ENCODE measurements around the gene GRIN1.

The GRIN1 gene

DNA sequence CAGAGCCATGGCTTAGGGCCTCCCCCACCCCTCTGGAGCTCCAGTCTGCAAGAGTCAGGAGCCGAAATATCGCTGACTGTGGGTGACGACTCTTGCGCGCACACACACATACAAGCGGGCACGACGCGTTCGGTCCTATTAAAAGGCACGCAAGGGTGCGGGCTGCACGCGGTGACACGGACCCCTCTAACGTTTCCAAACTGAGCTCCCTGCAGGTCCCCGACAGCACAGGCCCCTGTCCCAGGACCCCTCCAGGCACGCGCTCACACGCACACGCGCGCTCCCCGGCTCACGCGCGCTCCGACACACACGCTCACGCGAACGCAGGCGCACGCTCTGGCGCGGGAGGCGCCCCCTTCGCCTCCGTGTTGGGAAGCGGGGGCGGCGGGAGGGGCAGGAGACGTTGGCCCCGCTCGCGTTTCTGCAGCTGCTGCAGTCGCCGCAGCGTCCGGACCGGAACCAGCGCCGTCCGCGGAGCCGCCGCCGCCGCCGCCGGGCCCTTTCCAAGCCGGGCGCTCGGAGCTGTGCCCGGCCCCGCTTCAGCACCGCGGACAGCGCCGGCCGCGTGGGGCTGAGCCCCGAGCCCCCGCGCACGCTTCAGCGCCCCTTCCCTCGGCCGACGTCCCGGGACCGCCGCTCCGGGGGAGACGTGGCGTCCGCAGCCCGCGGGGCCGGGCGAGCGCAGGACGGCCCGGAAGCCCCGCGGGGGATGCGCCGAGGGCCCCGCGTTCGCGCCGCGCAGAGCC is at the start of gene GRIN1:
Gene GRIN1, plus strand, starts transcription at position 433 of the 746 bp plus-strand sequence. CDS start 333 bp downstream, outside the sequence.
- no peak for DNase-seq

DNA sequence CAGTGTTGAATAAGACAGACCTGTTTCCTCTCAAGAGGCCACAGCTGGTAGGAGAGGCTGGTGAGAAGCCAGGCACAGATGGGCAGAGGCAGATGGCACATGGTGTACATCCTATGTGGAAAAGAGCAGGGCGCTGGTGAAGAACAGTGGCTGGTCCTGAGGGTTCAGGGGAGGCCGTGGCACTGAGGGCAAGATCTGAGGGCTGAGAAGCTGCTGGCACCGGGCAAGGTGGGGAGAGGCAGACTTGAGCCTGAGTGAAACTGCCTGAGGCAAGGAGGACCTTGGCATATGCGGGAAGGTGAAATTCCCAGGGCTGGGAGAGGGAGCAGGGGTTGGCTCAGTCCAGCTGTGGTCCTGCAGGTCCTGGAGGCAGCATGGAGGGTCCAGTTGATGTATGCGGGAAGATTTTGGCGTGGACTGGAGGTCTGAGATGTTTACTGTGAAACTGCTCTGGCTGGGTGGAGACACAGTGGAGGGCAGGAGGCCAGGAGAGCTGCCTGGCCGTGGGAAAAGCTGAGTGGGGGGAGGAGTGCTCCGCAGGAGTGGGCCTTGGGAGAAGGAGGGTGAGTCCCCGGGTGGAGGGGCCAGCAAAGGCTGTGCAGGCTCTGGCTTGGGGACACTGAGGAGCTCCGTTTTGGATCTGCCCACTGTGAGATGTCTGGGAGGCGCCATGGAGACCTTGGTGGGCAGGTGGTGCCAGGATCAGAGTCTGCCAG is 49.6 kb upstream of the GRIN1 start:
- no peak for DNase-seq

DNA sequence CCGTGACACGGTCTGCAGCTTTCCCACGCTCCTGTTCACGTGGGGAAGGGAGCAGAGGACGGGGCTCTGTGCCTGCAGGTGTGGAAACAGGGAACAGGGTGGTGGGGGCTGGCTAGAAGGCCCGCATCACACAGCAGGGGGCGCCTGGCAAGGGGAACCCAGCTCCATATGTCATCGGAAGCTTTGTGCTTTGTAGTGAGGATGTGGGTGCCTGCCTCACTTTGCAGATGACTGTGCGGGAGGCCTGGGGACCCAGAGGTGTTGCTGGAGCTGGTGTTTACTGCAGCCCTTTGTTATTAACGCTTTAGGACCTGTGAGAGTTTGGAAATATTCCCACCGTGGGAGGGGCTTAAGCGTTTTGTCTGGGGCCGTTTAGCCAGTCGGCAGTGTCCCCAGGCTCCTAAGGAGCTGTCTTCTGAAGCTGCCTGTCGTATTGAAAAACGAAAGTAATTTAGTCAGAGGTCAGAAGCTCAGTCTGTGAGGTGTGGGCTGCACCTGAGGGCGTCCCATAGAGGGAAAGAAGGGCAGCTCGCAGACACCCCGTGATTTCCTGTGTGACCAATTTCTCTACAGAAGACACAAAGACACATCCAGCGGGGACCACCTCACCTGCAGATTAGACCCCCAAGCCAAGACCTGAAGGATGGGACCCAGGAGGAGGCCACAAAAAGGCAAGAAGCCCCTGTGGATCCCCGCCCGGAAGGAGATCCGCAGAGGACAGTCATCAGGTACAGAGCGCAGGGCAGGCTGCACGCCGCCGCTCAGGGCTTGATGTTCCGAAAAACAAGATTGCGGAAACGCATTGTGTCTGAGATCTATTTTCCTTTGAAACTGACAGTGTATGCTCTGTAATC is 43.1 kb upstream of the GRIN1 start:
- no peak for DNase-seq

DNA sequence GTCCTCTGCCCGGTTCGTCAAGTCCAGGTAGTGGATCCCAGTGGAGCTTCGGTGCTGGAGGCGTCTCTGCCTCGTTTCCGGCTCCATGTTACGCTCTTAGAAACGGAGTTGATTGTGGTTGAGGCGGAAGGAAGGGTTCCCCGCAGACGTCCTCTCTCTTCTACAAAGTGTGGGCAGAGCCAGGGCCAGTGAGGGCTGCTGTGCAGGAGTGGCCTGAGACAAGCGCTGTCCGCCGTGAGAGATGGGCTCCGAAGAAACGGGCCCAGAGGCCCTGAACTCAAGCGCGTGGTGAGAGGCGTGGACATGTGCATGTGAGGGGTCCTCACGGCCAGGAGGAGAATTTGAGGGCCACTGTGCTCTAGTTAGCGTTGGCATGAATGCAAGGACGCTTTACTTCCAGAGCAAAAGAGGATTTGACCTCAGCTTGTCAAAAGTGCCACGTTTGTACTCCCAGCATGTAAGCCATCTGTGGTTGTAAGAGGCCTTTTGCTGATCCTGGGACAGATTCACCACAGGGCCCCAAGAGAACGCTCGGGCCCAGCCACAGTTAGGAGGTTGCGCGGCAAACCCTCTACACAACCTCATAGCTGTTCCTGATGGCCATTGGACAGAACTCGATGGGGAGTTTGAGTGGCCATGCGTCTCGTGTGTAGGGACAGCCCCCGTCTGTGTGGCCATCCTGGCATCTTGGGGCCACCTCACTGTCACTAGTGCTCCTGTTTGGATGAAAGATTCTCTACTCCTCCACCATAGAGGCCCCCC is 42.0 kb upstream of the GRIN1 start:
- DNase-seq, result no peak

DNA sequence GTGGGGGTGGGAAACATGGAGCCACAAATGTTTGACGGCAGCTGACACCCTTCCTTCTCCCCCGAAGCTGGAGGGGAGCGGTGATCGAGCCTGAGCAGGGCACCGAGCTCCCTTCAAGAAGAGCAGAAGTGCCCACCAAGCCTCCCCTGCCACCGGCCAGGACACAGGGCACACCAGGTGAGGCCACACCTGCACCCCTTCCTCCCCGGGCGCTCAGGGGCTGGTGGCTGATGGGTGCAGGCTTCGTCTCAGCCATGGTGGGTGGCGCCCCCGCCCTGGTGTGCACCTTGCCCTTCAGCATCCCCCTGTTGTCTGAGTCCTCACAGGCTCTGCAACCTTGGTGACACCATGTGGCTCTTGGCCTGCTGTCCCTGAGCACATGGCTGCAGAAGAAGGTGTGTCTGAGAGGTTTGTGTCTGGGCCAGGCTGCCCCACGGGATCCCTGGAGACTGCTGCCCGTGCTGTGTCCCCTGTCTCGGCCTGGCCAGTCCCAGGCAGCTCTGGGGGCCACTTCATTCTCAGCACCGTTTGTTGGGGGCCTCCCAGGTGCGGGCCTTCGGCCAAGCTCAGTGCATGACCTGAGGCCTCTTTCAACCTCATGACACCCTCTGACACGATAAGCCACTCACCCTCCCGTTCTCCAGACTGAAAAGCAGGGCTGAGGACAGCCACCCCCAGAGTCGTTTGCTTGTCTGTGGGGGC is 41.0 kb upstream of the GRIN1 start:
- no peak for DNase-seq

DNA sequence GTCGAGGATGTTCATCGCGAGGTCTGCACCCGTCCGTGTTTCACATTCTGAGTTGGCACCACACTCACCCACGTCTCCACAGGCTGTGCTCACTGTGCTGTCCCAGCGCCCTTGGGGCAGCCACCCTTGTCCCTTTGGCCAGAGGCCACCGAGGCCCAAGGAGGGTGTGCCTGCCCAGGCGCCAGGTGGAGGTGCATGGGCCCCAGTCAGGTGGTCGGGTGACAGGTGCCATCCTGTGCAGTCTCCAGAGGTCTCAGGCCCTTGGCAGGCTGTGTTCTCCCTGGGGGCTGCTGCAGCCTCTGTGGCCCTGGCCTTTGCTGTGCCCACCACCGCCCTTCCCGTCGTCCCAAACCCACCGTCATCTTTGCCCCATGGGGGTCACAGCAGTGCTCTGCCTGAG is 39.7 kb upstream of the GRIN1 start:
- DNase-seq, result no peak

DNA sequence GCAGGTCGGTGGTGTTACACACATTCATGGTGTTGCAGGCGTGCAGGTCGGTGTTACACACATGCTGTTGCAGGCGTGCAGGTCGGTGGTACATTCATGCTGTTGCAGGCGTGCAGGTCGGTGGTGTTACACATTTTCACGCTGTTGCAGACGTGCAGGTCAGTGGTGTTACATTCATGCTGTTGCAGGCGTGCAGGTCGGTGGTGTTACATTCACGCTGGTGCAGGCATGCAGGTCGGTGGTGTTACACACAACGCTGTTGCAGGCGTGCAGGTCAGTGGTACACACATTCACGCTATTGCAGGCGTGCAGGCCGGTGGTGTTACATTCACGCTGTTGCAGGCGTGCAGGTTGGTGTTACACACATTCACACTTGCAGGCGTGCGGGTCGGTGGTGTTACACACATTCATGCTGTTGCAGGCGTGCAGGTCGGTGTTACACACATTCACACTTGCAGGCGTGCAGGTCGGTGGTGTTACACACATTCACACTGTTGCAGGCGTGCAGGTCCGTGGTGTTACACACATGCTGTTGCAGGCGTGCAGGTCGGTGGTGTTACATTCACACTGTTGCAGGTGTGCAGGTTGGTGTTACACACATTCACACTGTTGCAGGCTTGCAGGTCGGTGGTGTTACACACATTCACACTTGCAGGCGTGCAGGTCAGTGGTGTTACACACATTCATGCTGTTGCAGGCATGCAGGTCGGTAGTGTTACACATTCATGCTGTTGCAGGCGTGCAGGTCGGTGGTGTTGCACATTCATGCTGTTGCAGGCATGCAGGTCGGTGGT is 35.6 kb upstream of the GRIN1 start:
- no peak for DNase-seq

DNA sequence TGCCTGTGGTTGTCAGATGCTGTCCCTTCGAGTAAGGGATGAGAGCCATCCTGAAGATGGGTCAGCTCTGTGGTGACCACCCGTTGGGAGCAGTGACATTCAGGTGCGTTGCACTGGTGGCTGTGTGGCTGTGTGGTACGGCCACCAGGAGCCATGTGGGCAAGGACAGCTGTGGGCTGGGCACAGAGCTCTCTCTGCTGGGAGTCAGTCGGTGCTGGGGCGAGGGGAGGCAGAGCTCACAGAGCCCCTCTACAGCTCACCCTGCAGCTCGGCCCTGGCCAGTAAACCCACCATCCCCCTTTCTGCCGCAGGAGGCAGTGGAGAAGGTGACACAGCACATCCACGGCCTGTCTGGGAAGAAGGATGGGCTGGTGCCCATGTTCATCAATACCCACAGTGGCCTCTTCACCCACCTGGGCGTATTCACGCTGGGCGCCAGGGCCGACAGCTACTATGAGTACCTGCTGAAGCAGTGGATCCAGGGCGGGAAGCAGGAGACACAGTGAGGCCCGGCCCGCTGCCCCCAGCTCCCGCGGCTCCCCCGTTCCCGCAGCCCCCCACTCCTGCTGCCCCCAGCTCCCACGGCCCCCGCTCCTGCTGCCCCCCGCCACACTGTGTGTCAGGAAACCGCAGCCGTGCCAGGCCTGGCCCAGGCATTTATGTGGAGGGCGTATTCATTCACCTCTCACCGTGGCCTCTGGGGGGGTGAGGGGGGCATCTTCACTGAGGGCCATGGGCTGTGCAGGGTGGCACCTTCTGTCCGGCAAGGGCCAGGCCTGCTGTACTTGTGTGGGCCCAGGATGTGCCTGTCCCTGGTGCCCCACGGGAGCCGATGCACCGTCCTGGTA is 32.9 kb upstream of the GRIN1 start:
- no peak for DNase-seq

DNA sequence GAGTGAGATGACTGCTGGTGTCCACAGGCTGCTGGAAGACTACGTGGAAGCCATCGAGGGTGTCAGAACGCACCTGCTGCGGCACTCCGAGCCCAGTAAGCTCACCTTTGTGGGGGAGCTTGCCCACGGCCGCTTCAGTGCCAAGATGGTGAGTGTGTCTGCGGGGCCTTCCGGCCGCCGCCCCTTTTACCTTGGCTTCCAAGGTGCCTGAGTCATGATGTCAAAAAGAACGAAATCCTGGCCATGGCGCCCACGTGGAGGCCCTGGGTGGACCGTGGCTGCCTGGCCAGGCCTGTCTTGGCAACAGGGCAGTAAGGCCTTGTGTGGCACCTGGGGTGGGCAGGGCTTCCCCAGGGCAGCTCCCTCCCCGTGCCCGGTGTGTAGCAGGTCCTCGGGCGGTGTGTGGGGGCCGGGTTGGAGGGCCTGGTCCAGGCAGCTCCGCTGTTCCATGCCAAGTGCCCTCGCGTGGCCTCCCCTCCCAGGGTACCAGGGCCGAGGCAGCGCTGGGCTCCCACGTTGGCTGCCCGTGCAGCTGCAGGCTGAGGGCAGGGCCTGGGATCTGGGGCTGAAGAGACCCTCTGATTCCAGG is 32.2 kb upstream of the GRIN1 start:
- DNase-seq, result no peak

DNA sequence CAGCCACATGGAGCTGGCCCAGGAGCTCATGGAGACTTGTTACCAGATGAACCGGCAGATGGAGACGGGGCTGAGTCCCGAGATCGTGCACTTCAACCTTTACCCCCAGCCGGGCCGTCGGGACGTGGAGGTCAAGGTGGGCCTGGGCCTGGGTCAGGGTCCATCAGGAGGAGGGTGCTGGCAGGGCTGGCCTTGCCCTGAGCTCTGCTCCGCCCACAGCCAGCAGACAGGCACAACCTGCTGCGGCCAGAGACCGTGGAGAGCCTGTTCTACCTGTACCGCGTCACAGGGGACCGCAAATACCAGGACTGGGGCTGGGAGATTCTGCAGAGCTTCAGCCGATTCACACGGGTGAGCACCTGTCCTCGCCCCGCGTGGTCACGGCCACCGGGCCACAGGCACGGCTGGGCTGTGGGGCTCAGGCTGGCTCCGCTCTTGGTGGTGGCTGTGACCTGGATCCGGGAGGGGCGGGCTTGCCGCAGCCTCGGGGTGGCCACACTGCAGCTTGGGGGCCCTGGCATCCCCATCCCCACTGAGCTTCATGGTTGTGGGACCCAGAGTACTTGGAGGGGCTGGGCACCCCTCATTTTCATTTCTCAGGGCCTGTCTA is 31.5 kb upstream of the GRIN1 start:
- no peak for DNase-seq

DNA sequence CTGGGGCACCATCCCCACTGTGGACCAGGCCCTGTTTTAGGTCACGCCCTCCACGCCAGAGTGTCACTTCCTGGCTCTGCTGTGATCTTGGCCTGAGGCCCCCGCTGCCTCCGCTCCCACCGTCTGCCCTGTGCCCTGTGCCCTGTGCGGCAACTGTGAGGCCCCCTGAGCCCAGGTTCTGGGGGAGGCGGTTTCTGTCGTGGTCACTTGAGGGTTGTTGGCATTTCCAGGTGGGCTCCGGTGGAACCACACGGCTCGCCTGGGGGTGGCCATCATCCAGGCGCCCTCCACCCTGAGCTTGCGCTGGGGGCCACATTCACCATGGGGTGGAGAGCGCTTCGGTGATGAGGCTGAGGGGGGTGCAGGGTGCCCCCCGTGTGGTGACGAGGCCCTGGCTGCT is 31.0 kb upstream of the GRIN1 start:
- DNase-seq, result no peak

DNA sequence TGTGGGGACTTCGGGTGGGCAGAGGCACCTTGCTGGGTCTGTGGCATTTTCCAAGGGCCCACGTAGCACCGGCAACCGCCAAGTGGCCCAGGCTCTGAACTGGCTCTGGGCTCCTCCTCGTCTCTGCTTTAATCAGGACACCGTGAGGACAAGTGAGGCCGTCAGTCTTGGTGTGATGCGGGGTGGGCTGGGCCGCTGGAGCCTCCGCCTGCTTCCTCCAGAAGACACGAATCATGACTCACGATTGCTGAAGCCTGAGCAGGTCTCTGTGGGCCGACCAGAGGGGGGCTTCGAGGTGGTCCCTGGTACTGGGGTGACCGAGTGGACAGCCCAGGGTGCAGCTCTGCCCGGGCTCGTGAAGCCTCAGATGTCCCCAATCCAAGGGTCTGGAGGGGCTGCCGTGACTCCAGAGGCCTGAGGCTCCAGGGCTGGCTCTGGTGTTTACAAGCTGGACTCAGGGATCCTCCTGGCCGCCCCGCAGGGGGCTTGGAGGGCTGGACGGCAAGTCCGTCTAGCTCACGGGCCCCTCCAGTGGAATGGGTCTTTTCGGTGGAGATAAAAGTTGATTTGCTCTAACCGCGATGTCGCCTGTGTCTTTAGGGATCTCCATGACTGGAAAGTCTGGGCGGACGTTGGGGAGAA is 30.2 kb upstream of the GRIN1 start:
- DNase-seq, result no peak

DNA sequence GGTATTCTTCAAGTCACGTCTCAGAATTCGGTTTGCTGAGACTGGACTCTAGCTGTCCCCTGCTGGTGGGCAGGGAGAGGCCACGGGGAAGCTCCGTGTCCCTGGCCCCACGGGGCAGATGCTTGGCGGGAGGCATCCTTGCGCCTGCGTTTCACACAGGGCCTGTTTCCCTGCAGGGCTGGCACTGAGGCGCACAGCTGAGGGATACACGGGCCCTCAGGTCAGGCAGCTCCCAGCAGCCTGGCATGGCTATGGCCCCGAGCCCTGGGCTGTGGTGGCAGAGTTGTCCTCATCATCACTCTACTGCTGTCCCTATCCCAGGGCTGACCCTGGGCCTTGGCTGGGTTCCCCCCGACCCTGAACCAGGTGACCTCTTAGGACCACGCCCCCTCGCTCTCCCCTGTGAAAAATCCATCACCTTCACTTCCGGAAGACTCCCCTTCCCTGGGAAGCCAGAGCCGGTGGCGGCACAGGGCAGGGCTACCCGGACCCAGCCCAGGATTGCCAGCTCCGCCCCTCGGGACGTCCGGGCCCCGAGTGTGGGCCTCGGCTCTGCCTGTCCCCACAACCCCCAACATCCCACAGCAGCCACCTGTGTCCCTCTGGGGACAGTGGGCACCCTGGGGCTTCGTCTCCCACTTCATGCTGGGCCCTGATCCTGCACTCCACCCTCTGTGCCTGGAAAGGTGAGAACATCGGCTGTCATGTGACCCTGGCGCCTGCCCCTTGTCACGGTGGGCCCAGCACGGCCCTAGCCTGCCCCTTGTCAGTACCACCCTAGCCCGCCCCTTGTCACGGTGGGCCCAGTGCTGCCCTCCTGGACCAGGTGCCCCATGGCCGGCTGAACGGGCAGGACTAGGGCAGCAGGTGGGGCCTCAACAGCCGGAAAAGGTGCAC is 29.5 kb upstream of the GRIN1 start:
- DNase-seq, result no peak

DNA sequence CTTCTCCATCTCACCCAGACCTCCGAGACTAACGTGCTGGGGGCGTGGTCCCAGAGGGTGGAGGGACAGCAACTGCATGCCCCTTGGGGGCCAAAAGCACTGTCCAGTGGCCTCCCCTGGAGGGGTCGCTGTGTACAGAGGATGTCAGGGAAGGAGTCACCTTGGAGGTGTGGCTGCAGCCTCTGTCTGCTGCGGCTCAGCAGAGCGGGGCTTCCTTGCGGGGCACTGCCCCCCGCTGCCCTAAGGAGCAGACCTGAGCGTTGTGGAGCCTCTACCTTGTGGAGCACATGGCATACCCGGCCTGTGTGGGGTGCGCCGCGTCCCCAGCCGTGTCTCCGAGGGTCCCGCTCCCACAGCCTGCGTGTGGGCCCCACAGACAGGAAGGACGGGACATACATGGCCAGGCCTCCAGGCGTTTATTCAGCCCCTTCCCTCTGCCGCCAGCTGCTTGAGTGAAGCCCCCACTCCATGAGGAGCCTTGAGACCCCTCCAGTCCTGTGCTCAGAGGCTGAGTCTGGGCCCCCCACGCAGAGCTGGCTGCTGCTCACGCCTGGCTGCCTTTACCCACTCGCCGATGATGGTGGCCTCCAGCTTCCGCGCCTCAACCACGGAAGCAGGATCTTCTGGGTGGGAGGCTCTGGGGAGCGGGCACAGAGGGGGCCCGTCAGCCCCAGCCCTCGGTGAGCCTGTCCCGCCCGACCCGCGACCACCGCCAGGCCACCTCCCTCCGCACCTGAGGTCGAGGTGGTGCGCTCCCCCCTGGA is 28.6 kb upstream of the GRIN1 start:
- DNase-seq, result no peak

DNA sequence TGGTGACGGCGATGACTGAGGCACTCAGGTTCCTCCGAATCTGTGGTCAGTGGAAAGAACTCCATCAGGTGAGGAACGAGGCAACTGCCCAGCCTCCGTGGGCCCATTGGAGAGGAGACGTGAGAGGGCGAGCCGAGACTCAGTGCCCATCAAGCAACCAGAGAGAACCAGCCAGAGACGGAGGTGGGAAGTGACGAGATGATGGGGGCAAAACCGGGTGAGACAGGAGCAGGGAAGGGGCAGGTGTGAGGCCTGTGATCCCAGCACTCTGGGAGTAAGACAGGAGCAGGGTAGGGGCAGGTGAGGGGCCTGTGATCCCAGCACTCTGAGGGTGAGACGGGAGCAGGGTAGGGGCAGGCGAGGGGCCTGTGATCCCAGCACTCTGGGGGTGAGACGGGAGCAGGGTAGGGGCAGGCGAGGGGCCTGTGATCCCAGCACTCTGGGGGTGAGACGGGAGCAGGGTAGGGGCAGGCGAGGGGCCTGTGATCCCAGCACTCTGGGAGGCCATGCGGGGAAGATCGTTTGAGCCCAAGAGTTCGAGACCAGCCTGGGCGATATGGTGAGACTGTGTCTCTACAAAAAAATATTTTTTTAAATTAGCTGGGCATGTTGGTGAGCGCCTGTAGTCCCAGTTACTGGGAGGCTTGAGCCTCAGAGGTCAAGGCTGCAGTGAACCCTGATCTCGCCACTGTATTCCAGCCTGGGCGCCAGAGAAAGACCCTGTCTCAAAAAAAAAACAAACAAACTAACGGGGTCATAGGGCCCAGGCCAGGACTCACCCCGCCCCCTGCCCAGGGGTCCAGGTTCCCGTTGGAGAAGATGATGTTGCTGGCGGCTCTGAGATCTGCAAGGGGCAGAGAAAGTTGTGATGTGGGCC is 27.8 kb upstream of the GRIN1 start:
- no peak for DNase-seq
